Mononuclear cell (primary cell): ENCODE measurements around the gene FAAP20. TPM values are rescaled to one million over a fixed set of nuclear protein-coding genes. Genes with fewer than 3 reads are reported as not detected.

Experiments used
- H3K27me3 ChIP-seq: 2 replicates; pipeline ENCODE4 v1.6.0; 2011; ENCODE audit warnings: low read length, control low read depth; ENCODE audit not compliant: insufficient read depth
- H3K4me1 ChIP-seq: 2 replicates; pipeline ENCODE4 v1.5.1; 2011; ENCODE audit warnings: mild to moderate bottlenecking, low read length, control low read depth; ENCODE audit not compliant: insufficient read depth
- H3K4me3 ChIP-seq: 2 replicates; pipeline ENCODE4 v1.5.1; 2011; ENCODE audit warnings: mild to moderate bottlenecking, low read length, moderate library complexity
- H3K9me3 ChIP-seq: 2 replicates; pipeline ENCODE4 v1.5.1; 2011; ENCODE audit warnings: low read depth, mild to moderate bottlenecking, control low read depth, low read length
- total RNA-seq: library from RNA; depleted of rRNA; stranded (reverse); fragments of >200 nt; gene quantifications from one replicate; pipeline ENCODE4 v1.2.3, GENCODE V29; 2012

The FAAP20 gene
- total RNA-seq, 1 donor = 11.0 TPM

- H3K4me1 ChIP-seq = peaks cover 15% of the 10 kb centered on the region
- H3K27me3 ChIP-seq = no peaks in the 10 kb centered on the region
- H3K9me3 ChIP-seq = no peaks in the 10 kb centered on the region
- no peak overlapping the region for H3K4me3 ChIP-seq
Observed at GRCh38 chr1:2206813-2207487, 12.4 kb upstream of the FAAP20 start.

- Histone ChIP-seq H3K4me1 (peaks cover 15% of the 10 kb centered on the region), H3K4me3 (peak overlapping the region; percentile 41), H3K27me3 (no peaks in the 10 kb centered on the region), H3K9me3 (no peaks in the 10 kb centered on the region)
Observed at GRCh38 chr1:2205191-2205952, 10.8 kb upstream of the FAAP20 start.

- no peaks in the 10 kb centered on the region for H3K9me3 ChIP-seq
- peaks cover 23% of the 10 kb centered on the region for H3K4me1 ChIP-seq
- no peak overlapping the region for H3K4me3 ChIP-seq
- no peaks in the 10 kb centered on the region for H3K27me3 ChIP-seq
Observed at GRCh38 chr1:2204415-2205190, 10.0 kb upstream of the FAAP20 start.

- no peak overlapping the region for H3K4me3 ChIP-seq
- H3K9me3 ChIP-seq = no peaks in the 10 kb centered on the region
- peaks cover 31% of the 10 kb centered on the region for H3K4me1 ChIP-seq
Observed at GRCh38 chr1:2203671-2204414, 9.3 kb upstream of the FAAP20 start.

GRCh38 chr1:2202843-2203601 is 8.4 kb upstream of the FAAP20 start:
- H3K4me3 ChIP-seq = no peak overlapping the region
- no peaks in the 10 kb centered on the region for H3K9me3 ChIP-seq
- H3K4me1 ChIP-seq = peaks cover 35% of the 10 kb centered on the region
- H3K27me3 ChIP-seq = no peaks in the 10 kb centered on the region

More at GRCh38 chr1:2203671-2204414, 9.3 kb upstream of the FAAP20 start:
- H3K27me3 ChIP-seq = no peaks in the 10 kb centered on the region

GRCh38 chr1:2202008-2202575 is 7.5 kb upstream of the FAAP20 start:
- no peaks in the 10 kb centered on the region for H3K9me3 ChIP-seq

GRCh38 chr1:2201062-2201461 is 6.5 kb upstream of the FAAP20 start:
- Histone ChIP-seq H3K27me3 (no peaks in the 10 kb centered on the region), H3K4me3 (no peak overlapping the region), H3K9me3 (no peaks in the 10 kb centered on the region), H3K4me1 (peaks cover 35% of the 10 kb centered on the region)

More at GRCh38 chr1:2202008-2202575, 7.5 kb upstream of the FAAP20 start:
- no peak overlapping the region for H3K4me3 ChIP-seq
- peaks cover 35% of the 10 kb centered on the region for H3K4me1 ChIP-seq
- no peaks in the 10 kb centered on the region for H3K27me3 ChIP-seq

GRCh38 chr1:2200308-2200943 is 5.9 kb upstream of the FAAP20 start:
- Histone ChIP-seq H3K9me3 (no peaks in the 10 kb centered on the region), H3K4me1 (peaks cover 29% of the 10 kb centered on the region), H3K27me3 (no peaks in the 10 kb centered on the region), H3K4me3 (no peak overlapping the region)

GRCh38 chr1:2199042-2199810 is 4.7 kb upstream of the FAAP20 start:
- Histone ChIP-seq H3K27me3 (no peaks in the 10 kb centered on the region), H3K4me1 (peaks cover 29% of the 10 kb centered on the region), H3K9me3 (no peaks in the 10 kb centered on the region), H3K4me3 (peak overlapping the region; percentile 33)

- Histone ChIP-seq H3K9me3 (no peaks in the 10 kb centered on the region), H3K4me1 (peaks cover 30% of the 10 kb centered on the region), H3K4me3 (no peak overlapping the region), H3K27me3 (no peaks in the 10 kb centered on the region)
Observed at GRCh38 chr1:2198571-2198970, 4.0 kb upstream of the FAAP20 start.

GRCh38 chr1:2197707-2198165 is 3.2 kb upstream of the FAAP20 start:
- Histone ChIP-seq H3K27me3 (no peaks in the 10 kb centered on the region), H3K4me1 (peaks cover 35% of the 10 kb centered on the region)

GRCh38 chr1:2196901-2197638 is 2.5 kb upstream of the FAAP20 start:
- H3K9me3 ChIP-seq = no peaks in the 10 kb centered on the region
- peaks cover 35% of the 10 kb centered on the region for H3K4me1 ChIP-seq
- H3K27me3 ChIP-seq = no peaks in the 10 kb centered on the region
- no peak overlapping the region for H3K4me3 ChIP-seq

More at GRCh38 chr1:2197707-2198165, 3.2 kb upstream of the FAAP20 start:
- Histone ChIP-seq H3K4me3 (no peak overlapping the region), H3K9me3 (no peaks in the 10 kb centered on the region)
